Effector memory CD8-positive, alpha-beta T cell (primary cell): ENCODE results near the gene TMEM190.
A peak's percentile ranks its signal among the peaks of the same experiment; 100 is the strongest.
"Not testable (repeated sequence)": the region's sequence is repeated elsewhere in the genome, so short reads cannot be mapped to it uniquely, and the experiment has no call there.

Source experiments
- ATAC-seq: fragments of 150-1000 bp; cut with Tn5 transposase; replicated peaks from 2 replicates; pipeline ENCODE4 v1.10.0; 2021; ENCODE audit warnings: mild to moderate bottlenecking, moderate library complexity
- DNase-seq, 3 experiments: peaks; one replicate each; pipeline ENCODE4 v3.0.0; 2021
- H3K27ac Mint-ChIP-seq, 2 donors: one replicate each; pipeline ENCODE4 v1.8.0; 2022; ENCODE audit warnings: mild to moderate bottlenecking in 2 of 2, mixed read lengths in 2 of 2, moderate library complexity in 2 of 2
- H3K27me3 Mint-ChIP-seq, 2 donors: one replicate each; pipeline ENCODE4 v1.8.0; 2022; ENCODE audit warnings: mixed read lengths in 2 of 2
- H3K36me3 Mint-ChIP-seq: one replicate; pipeline ENCODE4 v1.8.0; 2022; ENCODE audit warnings: mild to moderate bottlenecking, moderate library complexity, mixed read lengths; ENCODE audit not compliant: insufficient read depth
- H3K4me1 Mint-ChIP-seq, 2 donors: one replicate each; pipeline ENCODE4 v1.8.0; 2022; ENCODE audit warnings: low read depth in 2 of 2, mixed read lengths in 2 of 2
- H3K4me3 Mint-ChIP-seq, 2 donors: one replicate each; pipeline ENCODE4 v1.8.0; 2022; ENCODE audit warnings: mild to moderate bottlenecking in 2 of 2, mixed read lengths in 2 of 2, moderate library complexity in 2 of 2
- H3K9me3 Mint-ChIP-seq, 2 donors: one replicate each; pipeline ENCODE4 v1.8.0; 2022; ENCODE audit warnings: mixed read lengths in 2 of 2

The TMEM190 gene

DNA sequence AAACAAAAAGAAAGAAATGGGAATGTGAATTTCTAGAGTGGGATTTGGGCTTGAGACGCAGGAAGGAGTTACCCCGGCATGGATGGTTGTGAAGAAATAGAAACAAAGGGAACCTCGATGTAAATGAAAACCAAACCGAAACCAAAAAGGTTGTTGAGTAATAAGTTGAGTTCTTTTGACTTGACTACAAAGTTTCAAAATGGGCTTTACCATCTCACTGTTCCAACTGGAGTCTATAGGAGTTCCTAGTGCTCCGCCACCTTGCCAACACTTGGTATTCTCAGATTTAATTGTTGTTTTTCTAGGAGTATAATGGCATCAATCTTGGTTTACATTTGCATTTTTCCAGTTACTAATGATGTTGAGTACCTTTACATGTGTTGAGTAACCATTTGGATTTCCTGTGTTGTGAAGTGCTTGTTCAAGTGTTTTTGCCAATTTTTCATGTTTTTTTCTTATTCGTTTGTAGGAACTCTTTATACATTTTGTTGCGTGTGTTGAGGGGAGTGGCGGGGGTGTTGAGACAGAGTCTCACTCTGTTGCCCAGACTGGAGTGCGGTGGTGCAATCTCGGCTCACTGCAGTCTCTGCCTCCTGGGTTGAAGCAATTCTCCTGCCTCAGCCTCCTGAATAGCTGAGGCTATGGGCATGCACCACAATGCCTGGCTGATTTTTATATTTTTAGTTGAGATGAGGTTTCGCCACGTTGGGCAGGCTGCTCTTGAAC, 21.7 kb downstream of the TMEM190 start:
- H3K9me3 Mint-ChIP-seq = no peaks in the 10 kb centered on the region
- H3K36me3 Mint-ChIP-seq = peaks cover 62% of the 10 kb centered on the region
- H3K27me3 Mint-ChIP-seq = no peaks in the 10 kb centered on the region
- peak overlapping the region; percentile 5 to 72 for H3K27ac Mint-ChIP-seq
- H3K4me1 Mint-ChIP-seq = peaks cover 5 to 10% of the 10 kb centered on the region in 2 donors
- peak overlapping the region; percentile 2 to 48 for H3K4me3 Mint-ChIP-seq
- ATAC-seq = no peak
- no peak for DNase-seq

DNA sequence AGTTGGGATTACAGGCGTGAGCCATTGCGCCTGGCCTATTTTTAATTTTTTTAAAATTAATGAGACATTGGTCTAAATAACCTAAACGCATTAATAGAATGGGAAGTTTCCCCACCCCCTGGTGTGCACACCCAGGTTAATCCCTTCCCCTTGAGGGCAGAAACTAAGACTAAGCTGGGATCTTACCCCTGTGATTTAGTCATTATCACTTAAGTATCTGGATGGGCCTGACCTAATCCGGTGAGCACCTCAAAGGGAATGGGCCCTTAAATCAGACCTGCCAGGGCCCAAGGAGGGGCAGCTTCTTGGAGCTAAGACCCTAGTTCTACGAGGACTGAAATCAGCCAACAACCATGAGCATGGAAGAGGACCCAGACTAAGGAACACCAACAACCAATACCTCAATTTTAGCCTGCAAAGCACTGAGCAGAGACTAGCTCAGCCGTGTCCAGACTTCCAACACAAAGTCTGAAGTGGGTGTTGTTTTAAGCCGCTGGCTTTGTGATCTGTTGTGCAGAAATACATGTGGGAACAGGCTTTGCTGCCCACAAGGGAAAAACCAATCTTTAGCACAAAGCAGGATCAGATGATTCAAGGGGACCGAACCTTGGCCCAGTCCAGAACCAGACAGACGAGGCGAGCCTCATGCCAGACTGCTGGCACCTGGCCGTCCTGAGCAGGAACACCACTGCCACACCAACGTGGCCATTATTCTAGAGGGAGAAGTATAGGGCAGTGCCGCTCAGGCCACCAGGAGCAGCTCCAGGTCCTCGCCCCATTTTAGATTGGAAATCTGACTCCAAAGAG, 23.9 kb downstream of the TMEM190 start:
- Mint-ChIP-seq H3K36me3 (peaks cover 79% of the 10 kb centered on the region), H3K27me3 (no peaks in the 10 kb centered on the region), H3K4me3 (no peak overlapping the region), H3K4me1 (peaks cover 5 to 12% of the 10 kb centered on the region in 2 donors), H3K9me3 (no peaks in the 10 kb centered on the region), H3K27ac (no peak overlapping the region)
- ATAC-seq (no peak), DNase-seq (no peak)

DNA sequence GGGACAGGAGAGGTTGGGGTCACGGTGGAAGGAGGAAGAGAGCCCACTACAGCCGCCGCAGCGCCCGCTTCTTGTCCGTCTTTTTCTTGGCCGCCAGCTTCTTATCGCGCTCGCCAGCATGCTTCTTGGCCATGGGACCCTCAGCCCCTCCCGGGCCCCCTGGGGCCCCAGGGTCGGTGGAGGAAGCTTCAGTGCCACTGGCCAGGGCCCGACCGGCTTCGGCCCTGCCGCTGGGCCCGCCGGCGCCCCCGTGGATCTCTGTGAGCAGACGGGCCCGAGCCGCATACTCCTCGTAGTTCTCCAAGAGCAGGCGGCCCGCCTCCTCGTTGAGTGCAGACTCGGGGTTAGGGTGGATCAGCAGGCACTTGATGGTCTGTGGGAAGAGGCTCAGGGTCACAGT, 24.8 kb downstream of the TMEM190 start:
- not testable (repeated sequence) for H3K9me3 Mint-ChIP-seq, H3K4me3 Mint-ChIP-seq, ATAC-seq, DNase-seq, H3K27me3 Mint-ChIP-seq
- Mint-ChIP-seq H3K4me1 (peaks cover 14 to 21% of the 10 kb centered on the region in 2 donors), H3K36me3 (peaks cover 87% of the 10 kb centered on the region), H3K27ac (peak overlapping the region in 1 of 2 donors; percentile 51)

DNA sequence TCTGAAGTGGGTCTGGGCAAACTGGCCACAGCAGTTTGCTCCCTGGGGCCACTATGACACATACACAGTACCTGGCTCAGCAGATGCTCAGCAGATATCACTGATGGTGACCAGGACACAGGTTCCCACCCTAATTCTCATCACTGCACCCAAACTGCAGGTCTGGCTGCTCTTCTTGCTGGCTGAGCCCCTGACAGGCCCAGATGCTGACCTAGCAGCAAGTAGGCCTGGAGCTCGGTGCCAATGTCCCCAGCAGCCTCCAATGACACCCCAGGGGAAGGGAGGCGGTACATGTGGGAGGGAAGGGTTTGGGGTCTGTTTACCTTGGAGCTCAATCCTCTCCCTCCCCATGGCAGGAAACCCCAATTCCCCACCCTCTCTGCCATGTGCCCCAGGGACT, 25.9 kb downstream of the TMEM190 start:
- no peaks in the 10 kb centered on the region for H3K27me3 Mint-ChIP-seq
- peaks cover 20 to 25% of the 10 kb centered on the region in 2 donors for H3K4me1 Mint-ChIP-seq
- peaks cover 89% of the 10 kb centered on the region for H3K36me3 Mint-ChIP-seq
- ATAC-seq (no peak), DNase-seq (no peak)
- no peaks in the 10 kb centered on the region for H3K9me3 Mint-ChIP-seq
- H3K4me3 Mint-ChIP-seq = no peak overlapping the region
- H3K27ac Mint-ChIP-seq = peak overlapping the region in 1 of 2 donors; percentile 67

DNA sequence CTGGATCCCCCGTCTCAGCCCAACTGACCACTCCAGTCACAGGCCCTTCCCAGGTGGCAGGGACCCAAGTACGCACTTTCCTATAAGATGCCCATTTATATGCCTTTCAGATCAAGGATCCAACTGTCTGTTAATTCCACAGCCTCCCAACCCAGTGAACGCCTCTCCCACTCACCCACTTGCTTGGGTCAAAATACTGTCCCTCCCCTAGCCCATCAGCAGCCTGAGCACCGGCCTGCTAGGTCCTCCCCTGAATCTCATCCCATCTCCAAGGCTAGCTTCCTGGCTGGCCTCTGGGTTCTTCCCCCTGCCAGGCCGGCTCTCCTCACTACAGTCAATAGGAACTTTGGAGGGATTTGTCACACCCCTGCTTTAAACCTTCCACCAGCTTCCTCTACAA, 29.0 kb downstream of the TMEM190 start:
- H3K9me3 Mint-ChIP-seq = peaks cover 0 to 2% of the 10 kb centered on the region in 2 donors
- ATAC-seq (no peak), DNase-seq (no peak)
- peak overlapping the region; percentile 98 to 100 for H3K27ac Mint-ChIP-seq
- H3K4me3 Mint-ChIP-seq = peak overlapping the region; percentile 85 to 91
- H3K4me1 Mint-ChIP-seq = peaks cover 20 to 25% of the 10 kb centered on the region in 2 donors
- peaks cover 75% of the 10 kb centered on the region for H3K36me3 Mint-ChIP-seq
- H3K27me3 Mint-ChIP-seq = no peaks in the 10 kb centered on the region

DNA sequence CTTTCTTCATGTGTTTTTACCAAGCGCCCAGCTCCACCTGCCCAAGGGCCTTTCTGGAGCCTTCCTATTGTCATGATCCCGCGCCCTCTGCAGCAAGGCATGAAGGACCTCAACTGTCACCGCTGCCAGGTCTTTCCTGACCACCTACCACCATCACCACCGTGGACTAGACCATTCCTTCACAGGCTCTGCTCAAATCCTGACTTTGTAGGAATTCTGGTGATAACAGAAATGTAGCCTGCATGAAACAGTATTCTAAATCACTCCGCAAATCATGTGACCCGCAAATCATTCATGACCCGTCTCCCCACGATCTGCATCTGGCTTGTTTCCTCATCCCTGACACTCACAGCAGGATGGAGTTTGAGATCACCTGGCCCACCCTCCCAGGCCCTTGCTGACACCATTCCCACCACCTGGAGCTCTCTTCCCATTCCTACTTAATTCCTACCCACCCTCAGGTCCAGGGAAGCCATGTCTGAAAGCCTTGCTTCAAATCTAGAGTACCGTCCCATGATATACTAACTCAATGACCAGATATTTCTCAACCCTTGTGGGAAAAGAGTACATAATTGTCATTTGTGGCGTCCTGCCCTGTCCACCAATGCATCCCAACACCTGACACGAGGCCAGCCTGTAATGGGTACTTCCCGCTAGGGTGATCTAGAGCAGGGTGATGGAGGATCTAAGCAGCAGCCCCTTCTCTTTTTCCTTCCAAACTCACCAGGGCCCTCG, 29.6 kb downstream of the TMEM190 start:
- Mint-ChIP-seq H3K4me1 (peaks cover 20 to 25% of the 10 kb centered on the region in 2 donors), H3K9me3 (peaks cover 0 to 2% of the 10 kb centered on the region in 2 donors), H3K27ac (peak overlapping the region; percentile 98 to 100), H3K27me3 (no peaks in the 10 kb centered on the region), H3K36me3 (peaks cover 69% of the 10 kb centered on the region), H3K4me3 (peak overlapping the region; percentile 85 to 91)
- DNase-seq = no peak
- no peak for ATAC-seq

DNA sequence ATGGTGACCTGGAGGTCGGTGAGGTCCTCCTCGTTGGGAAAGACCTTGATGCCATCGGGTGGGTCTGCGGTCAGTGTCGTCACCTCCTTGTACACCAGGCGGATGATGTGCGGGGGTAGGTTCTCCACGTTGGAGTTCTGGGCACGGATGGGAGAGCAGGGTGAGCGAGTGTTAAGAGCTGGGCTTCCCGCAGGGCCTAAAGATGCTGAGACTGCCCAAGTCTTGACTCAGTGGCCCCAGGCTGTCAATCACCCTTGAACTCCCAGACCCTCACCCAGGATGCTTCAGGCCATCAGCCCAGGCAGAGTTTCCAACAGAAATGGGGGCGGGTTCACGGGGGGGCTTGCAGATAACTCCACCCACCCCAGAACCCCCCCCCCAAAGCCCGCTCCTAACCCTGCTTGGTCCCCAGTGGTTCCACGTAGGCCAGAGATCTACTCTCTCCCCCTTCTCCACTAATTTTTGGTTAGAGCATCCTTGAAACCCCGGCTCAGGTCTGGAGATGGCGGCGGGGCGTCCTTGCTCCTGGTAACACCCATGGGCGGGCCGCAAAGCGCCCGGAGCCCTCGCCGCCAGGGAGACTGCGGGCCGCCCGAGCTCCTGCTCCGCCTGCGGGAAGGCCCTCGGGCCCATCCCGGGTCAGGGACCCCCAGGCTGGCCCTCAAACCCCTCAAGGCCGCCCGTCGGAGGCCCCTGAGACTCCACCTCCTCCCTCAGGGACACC, 30.4 kb downstream of the TMEM190 start:
- peak overlapping the region; percentile 98 to 100 for H3K27ac Mint-ChIP-seq
- DNase-seq (peak in 1 of 3 experiments; percentile 24), ATAC-seq (no peak)
- peaks cover 20 to 25% of the 10 kb centered on the region in 2 donors for H3K4me1 Mint-ChIP-seq
- peaks cover 0 to 2% of the 10 kb centered on the region in 2 donors for H3K9me3 Mint-ChIP-seq
- H3K27me3 Mint-ChIP-seq = no peaks in the 10 kb centered on the region
- H3K4me3 Mint-ChIP-seq = peak overlapping the region; percentile 85 to 91
- H3K36me3 Mint-ChIP-seq = peaks cover 64% of the 10 kb centered on the region

DNA sequence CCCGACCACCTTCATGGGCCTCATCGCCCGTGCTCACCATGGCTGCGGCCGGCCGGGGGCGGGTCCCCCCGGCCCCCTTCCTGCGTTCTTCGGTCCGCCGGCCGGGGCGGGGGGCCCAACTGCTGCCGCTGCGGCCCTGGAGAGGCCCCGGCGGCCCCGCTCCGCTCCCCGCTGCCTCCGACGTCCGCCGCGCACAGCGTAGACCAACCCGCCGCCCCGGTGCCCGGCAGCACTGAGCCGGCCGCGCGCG, 30.8 kb downstream of the TMEM190 start, which contains the start of gene UBE2S:
UBE2S (minus strand) TSS at position 239 of the 250 bp plus-strand sequence; CDS start at position 40, 199 bp downstream.
- not testable (repeated sequence) for ATAC-seq, H3K27me3 Mint-ChIP-seq, DNase-seq, H3K9me3 Mint-ChIP-seq
- Mint-ChIP-seq H3K27ac (peak within 1 kb of the TSS; percentile 98 to 100), H3K4me1 (peaks cover 20 to 25% of the 10 kb centered on the region in 2 donors), H3K4me3 (peak within 1 kb of the TSS; percentile 85 to 91), H3K36me3 (peaks cover 59% of the 10 kb centered on the region)

DNA sequence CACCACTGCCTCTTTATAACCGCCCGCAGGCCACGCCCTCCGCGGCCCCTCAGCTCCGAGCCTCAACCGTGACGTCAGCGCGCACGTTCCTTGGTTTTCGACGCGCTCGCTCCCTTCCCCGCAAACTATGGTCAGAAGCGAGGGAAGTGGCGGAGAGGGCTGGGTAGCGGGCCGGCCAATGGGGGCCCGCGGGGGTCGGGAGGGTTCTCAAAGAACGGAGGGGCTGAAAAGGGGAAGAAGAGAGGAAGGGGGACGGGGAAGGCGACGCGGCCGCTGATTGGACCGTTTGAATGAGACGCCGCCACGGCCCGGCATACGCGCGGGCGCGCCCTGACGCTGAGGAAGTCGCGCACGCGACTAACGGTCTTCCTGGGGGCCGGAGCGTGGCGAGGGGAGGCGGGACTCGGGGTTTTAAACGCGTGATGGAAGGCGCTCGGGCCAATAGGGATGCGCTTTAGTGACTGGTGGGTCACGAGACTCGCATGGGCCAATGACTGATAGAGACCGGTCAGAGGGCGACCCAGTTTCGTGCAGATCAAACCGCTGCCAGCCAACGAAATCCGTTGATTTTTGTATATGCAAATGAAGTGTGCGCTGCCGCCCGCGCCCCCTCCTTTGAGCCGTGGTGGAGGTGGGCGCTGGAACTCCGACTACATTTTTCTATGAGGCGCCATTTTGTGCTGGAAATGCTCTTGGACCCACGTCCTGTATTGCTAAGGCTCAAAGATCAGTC, 31.3 kb downstream of the TMEM190 start:
- ATAC-seq = peak; percentile 89

DNA sequence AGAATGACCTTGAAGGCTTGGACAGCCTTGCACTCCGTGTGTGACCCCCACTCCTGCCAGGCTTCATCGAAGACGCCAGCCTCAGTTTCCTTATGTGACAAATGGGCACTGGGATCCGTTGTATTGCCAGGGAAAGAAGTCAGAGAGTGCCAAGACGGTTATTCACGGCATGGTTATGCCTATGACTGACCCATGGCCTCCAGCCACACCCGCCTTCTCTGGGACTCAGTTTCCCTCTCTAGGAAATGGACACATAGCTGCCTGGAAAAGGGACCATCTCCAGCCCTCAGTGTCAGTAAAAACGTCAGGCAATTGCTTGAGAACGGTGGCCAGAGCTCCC, 31.9 kb downstream of the TMEM190 start:
- Mint-ChIP-seq H3K36me3 (peaks cover 49% of the 10 kb centered on the region), H3K4me1 (peaks cover 20 to 23% of the 10 kb centered on the region in 2 donors), H3K9me3 (peaks cover 0 to 2% of the 10 kb centered on the region in 2 donors), H3K27me3 (no peaks in the 10 kb centered on the region), H3K27ac (peak overlapping the region; percentile 98 to 100), H3K4me3 (peak overlapping the region; percentile 85 to 91)
- no peak for ATAC-seq
- DNase-seq = no peak

More for the DNA sequence above, 31.3 kb downstream of the TMEM190 start:
- H3K4me1 Mint-ChIP-seq = peaks cover 20 to 25% of the 10 kb centered on the region in 2 donors
- H3K27me3 Mint-ChIP-seq = no peaks in the 10 kb centered on the region
- peak overlapping the region; percentile 98 to 100 for H3K27ac Mint-ChIP-seq
- DNase-seq = peak; percentile 93 to 95 (median 94)
- peak overlapping the region; percentile 85 to 91 for H3K4me3 Mint-ChIP-seq
- peaks cover 54% of the 10 kb centered on the region for H3K36me3 Mint-ChIP-seq
- H3K9me3 Mint-ChIP-seq = peaks cover 0 to 2% of the 10 kb centered on the region in 2 donors

DNA sequence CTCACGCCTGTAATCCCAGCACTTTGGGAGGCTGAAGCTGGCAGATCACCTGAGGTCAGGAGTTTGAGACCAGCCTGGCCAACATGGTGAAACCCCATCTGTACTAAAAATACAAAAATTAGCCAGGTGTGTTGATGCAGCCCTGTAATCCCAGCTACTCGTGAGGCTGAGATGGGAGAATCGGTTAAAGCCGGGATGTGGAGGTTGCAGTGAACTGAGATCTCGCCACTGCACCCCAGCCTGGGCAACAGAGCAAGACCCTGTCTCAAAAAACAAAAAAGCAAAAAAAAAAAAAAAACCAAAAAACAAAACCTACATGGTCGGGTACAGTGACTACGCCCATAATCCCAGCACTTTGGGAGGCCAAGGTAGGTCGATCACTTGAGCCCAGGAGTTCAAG, 32.6 kb downstream of the TMEM190 start:
- not testable (repeated sequence) for DNase-seq, H3K9me3 Mint-ChIP-seq, ATAC-seq, H3K27me3 Mint-ChIP-seq
- Mint-ChIP-seq H3K27ac (peak overlapping the region in 1 of 2 donors; percentile 100), H3K36me3 (peaks cover 42% of the 10 kb centered on the region), H3K4me1 (peaks cover 20 to 23% of the 10 kb centered on the region in 2 donors), H3K4me3 (peak overlapping the region; percentile 15 to 85)

DNA sequence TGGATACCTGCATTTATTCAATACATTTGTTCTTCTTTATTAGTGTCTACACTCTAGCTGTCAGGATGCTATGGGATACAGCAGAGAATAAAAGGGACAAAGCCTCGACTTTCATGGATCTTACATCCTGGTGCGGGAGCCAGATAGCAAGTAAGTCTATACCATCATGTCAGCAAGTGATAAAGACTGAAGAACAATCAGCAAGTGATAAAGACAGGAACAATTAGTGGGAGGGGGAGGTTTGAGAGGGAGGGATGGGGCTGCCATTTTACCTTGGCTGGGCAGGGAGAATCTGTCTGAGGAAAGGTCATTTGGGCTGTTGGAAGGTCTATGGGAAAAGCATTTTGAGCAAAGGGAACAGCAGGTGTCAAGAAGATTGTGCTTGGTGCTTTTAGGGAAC, 33.5 kb downstream of the TMEM190 start:
- DNase-seq = no peak
- Mint-ChIP-seq H3K36me3 (peaks cover 32% of the 10 kb centered on the region), H3K4me3 (no peak overlapping the region), H3K27me3 (peaks cover 0 to 6% of the 10 kb centered on the region in 2 donors), H3K27ac (no peak overlapping the region), H3K9me3 (peaks cover 0 to 2% of the 10 kb centered on the region in 2 donors), H3K4me1 (peaks cover 20 to 23% of the 10 kb centered on the region in 2 donors)
- no peak for ATAC-seq
